Measurements from ENCODE around the gene SKIC8. TPM values are rescaled to one million over a fixed set of nuclear protein-coding genes. Genes with fewer than 3 reads are reported as not detected.

The SKIC8 gene
- total RNA-seq, 4 donors from 2014 or later: 38.7 to 59.6 (median 56.9) TPM

DNA sequence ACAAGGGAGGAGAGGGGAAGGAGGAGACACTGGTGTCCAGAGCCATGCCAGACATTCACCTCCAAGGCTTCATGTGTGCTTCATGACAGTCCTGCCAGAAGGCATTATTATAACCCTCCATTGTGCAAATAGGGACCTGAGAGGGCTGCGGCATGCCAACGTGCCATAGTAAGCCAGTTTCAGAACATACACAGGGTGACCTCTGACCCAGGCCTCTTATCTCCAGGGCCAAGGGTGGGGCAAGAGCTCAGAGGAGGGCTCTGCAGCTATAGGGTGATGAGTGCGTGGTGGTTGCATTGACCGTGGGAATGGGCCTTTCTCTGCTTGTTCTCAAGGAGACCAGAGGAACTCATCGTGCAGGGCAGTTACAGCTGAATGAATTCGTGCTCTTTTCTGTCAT is 55.3 kb downstream of the SKIC8 start:
- WGBS, 2 donors: 79 to 89% methylated on average over 6 of the region's 6 CpGs
- no peak overlapping the region for H3K27ac ChIP-seq
- no peak for DNase-seq
- peaks cover 0 to 16% (median 3%) of the 10 kb centered on the region in 3 donors for H3K4me1 ChIP-seq
- no peak overlapping the region for H3K4me3 ChIP-seq
- no peaks in the 10 kb centered on the region for H3K9me3 ChIP-seq
- intact Hi-C loops (cut with DNase I): loop anchor here (5.0 kb wide), 1 partner anchor 132 kb away; no protein-coding TSS in a partner anchor
- peaks cover 0 to 9% (median 0%) of the 10 kb centered on the region in 4 donors for H3K27me3 ChIP-seq
- H3K36me3 ChIP-seq: no peaks in the 10 kb centered on the region
- TF ChIP-seq, protein P1, sequence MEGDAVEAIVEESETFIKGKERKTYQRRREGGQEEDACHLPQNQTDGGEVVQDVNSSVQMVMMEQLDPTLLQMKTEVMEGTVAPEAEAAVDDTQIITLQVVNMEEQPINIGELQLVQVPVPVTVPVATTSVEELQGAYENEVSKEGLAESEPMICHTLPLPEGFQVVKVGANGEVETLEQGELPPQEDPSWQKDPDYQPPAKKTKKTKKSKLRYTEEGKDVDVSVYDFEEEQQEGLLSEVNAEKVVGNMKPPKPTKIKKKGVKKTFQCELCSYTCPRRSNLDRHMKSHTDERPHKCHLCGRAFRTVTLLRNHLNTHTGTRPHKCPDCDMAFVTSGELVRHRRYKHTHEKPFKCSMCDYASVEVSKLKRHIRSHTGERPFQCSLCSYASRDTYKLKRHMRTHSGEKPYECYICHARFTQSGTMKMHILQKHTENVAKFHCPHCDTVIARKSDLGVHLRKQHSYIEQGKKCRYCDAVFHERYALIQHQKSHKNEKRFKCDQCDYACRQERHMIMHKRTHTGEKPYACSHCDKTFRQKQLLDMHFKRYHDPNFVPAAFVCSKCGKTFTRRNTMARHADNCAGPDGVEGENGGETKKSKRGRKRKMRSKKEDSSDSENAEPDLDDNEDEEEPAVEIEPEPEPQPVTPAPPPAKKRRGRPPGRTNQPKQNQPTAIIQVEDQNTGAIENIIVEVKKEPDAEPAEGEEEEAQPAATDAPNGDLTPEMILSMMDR (IDR thresholded peaks at IDR 0.05): no peak
- no peak for TF ChIP-seq POLR2A (IDR thresholded peaks at IDR 0.05)

DNA sequence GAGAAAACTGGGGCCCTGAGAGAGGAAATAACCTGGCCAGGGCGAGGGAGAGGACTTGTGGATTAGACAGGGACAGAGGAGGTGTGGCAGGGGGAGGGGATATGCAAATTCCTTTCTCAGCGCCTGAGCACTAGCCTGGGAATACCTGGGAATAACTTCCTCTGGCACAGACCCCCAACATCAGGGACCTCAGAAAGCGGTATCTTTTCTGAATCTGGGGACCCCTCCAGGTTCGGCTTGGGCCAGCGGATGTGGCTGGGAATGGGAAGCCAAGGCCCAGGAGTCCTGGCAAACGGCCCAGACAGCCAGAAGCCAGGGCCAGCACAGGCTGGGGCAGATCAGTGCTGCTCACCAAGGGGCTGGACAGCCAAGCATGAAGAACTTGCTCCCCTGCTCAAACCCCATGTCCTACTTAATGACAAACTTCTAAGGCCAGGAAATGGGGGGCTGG is 55.9 kb downstream of the SKIC8 start:
- Histone ChIP-seq H3K4me1 (peaks cover 0 to 16% (median 3%) of the 10 kb centered on the region in 3 donors), H3K36me3 (no peaks in the 10 kb centered on the region), H3K27ac (no peak overlapping the region), H3K9me3 (no peaks in the 10 kb centered on the region), H3K27me3 (peaks cover 0 to 9% (median 0%) of the 10 kb centered on the region in 4 donors), H3K4me3 (no peak overlapping the region)
- DNase-seq: no peak
- TF ChIP-seq, protein P1 (IDR thresholded peaks at IDR 0.05): no peak
- TF ChIP-seq POLR2A (IDR thresholded peaks at IDR 0.05): no peak
- WGBS, 2 donors: 43 to 45% methylated on average over 3 of the region's 6 CpGs
- intact Hi-C loops (cut with DNase I): loop anchor here (5.0 kb wide), 1 partner anchor 131 kb away; no protein-coding TSS in a partner anchor

DNA sequence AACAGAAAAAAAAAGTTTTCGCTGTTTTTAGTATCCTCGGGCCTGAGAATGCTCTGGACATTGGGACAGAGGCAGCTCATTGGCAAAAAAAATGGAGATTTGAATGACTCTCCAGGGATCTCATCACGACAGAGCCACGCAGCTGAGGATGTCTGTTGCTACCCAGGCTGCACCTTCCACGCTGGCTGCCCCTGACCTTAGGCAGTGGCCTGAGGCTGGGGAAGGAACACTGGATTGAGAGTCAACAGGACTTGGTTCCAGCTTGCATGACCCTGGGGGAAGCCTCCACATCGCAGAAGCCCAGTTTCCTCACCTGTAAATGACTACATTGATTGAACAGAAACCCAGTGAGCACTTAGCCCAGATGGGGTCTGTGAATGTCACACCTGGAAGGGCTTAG is 56.4 kb downstream of the SKIC8 start:
- Histone ChIP-seq H3K36me3 (no peaks in the 10 kb centered on the region), H3K27me3 (peaks cover 0 to 9% (median 0%) of the 10 kb centered on the region in 4 donors), H3K4me3 (no peak overlapping the region), H3K9me3 (no peaks in the 10 kb centered on the region), H3K27ac (no peak overlapping the region), H3K4me1 (peaks cover 0 to 16% (median 3%) of the 10 kb centered on the region in 3 donors)
- TF ChIP-seq, protein P1 (IDR thresholded peaks at IDR 0.05): no peak
- 68 to 77% methylated on average over 4 to 5 of the region's 6 CpGs for WGBS, 2 donors
- DNase-seq: no peak
- intact Hi-C loops (cut with DNase I): loop anchor here (5.0 kb wide), 1 partner anchor 131 kb away; no protein-coding TSS in a partner anchor

DNA sequence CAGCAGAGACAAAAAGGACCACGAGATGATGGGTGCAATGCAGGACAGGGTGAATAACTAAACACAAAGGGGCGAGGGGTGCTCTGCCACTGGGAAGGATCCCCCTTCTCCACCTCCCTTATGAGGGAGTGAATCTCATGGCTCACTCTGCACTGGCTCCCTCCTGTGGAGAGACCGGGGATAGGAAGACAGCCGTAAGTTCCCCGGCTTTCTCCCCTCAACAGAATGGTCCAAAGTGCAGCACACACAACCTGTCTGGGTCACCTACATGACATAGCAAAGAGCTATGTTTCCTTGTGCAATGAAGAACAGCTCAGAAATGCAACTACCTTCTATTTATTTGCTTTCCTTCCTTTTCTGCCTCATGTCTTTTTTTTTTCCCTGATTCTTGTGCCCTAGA is 57.3 kb downstream of the SKIC8 start:
- no peak for DNase-seq
- no peak overlapping the region for H3K4me3 ChIP-seq
- no peak overlapping the region for H3K27ac ChIP-seq
- H3K9me3 ChIP-seq: no peaks in the 10 kb centered on the region
- H3K4me1 ChIP-seq: peaks cover 0 to 16% (median 3%) of the 10 kb centered on the region in 3 donors
- H3K36me3 ChIP-seq: no peaks in the 10 kb centered on the region
- WGBS, 2 donors: 62 to 76% methylated on average over 4 to 5 of the region's 5 CpGs
- intact Hi-C loops (cut with DNase I): loop anchor here (5.0 kb wide), 1 partner anchor 130 kb away; no protein-coding TSS in a partner anchor
- peaks cover 0 to 9% (median 0%) of the 10 kb centered on the region in 4 donors for H3K27me3 ChIP-seq
- TF ChIP-seq POLR2A (IDR thresholded peaks at IDR 0.05): no peak
- TF ChIP-seq, protein P1 (IDR thresholded peaks at IDR 0.05): peak in 4 of 6 experiments; percentile 10 to 44 (median 14)

DNA sequence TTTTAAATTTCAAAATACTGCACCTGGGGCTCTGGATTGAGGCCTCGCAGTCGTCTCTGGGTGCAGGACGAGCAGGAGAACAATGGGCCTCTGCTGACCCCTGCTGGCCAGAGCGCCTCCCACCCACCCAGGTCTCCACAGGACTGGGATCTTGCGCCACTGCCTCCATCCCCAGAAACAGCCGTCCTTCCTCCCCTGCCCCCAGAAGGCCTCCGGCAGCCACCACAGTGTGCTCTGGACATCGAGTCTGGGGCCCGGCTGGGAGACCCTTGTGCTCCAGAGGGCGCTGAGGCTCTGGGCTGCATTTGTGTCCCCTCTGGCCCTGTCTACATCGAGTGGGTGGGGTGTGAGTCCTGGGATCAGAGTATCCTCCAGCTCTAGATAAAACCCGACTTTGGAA is 58.4 kb downstream of the SKIC8 start:
- Histone ChIP-seq H3K4me3 (no peak overlapping the region), H3K9me3 (no peaks in the 10 kb centered on the region), H3K27me3 (peaks cover 0 to 9% (median 0%) of the 10 kb centered on the region in 4 donors), H3K27ac (no peak overlapping the region), H3K4me1 (peaks cover 0 to 16% (median 3%) of the 10 kb centered on the region in 3 donors), H3K36me3 (no peaks in the 10 kb centered on the region)
- intact Hi-C loops (cut with DNase I): loop anchor here (5.0 kb wide), 1 partner anchor 129 kb away; no protein-coding TSS in a partner anchor
- 0 to 10% methylated on average over 3 to 10 of the region's 12 CpGs for WGBS, 2 donors
- no peak for TF ChIP-seq POLR2A (IDR thresholded peaks at IDR 0.05)
- TF ChIP-seq, protein P1 (IDR thresholded peaks at IDR 0.05): peak; percentile 79 to 88 (median 85)
- peak; percentile 16 for DNase-seq
